K562 (cell line): ENCODE measurements around the gene PHLPP2. TPM values are rescaled to one million over a fixed set of nuclear protein-coding genes. Genes with fewer than 3 reads are reported as not detected.

ENCODE experiments used
- ATF2 ChIP-seq: sonication (generic); formaldehyde crosslinking; IDR thresholded peaks from 2 replicates; pipeline ENCODE4 v1.8.1; 2022; ENCODE audit warnings: missing genetic modification reagents
- CTCF ChIP-seq, 3 experiments: IDR thresholded peaks in 2 of 3; conservative IDR thresholded peaks in 1 of 3; 2 replicates each; pipeline ENCODE4 v1.5.1; 2011 to 2012; ENCODE audit warnings: low read length in 3 of 3, mild to moderate bottlenecking in 3 of 3, control low read depth in 2 of 3, improper control_type of control experiment in 1 of 3, inconsistent platforms in 1 of 3, low read depth in 1 of 3, mixed read lengths in 1 of 3, moderate library complexity in 1 of 3; ENCODE audit not compliant: insufficient read depth in 2 of 3
- CTCFL ChIP-seq: IDR thresholded peaks from 2 replicates; pipeline ENCODE4 v1.6.1; 2011; ENCODE audit warnings: borderline replicate concordance, low read depth, mild to moderate bottlenecking, moderate library complexity, low read length; ENCODE audit not compliant: insufficient read depth, poor library complexity, severe bottlenecking
- DMBX1 ChIP-seq: fragments of 250-450 bp; sonication (Bioruptor Pico); IDR thresholded peaks from 2 replicates; pipeline ENCODE4 v1.8.0; 2022; ENCODE audit warnings: inconsistent platforms, mild to moderate bottlenecking, moderate library complexity, borderline replicate concordance
- PHTF2 ChIP-seq: fragments of 250-450 bp; sonication (Bioruptor Pico); IDR thresholded peaks from 2 replicates; pipeline ENCODE4 v1.5.0; 2021; ENCODE audit warnings: mild to moderate bottlenecking
- SPI1 ChIP-seq: IDR thresholded peaks from 2 replicates; pipeline ENCODE4 v1.6.1; 2011; ENCODE audit warnings: low read depth, low read length, control low read depth, borderline replicate concordance
- ZNF609 ChIP-seq: sonication (generic); formaldehyde crosslinking; IDR thresholded peaks from 2 replicates; pipeline ENCODE4 v1.8.1; 2023; ENCODE audit warnings: missing genetic modification reagents, mild to moderate bottlenecking, borderline replicate concordance
- ZZZ3 ChIP-seq: fragments of 450-650 bp; IDR thresholded peaks from 2 replicates; pipeline ENCODE4 v1.6.1; 2016; ENCODE audit warnings: antibody characterized with exemption, mild to moderate bottlenecking, moderate library complexity
- polyA plus RNA-seq, 8 experiments: library from polyadenylated mRNA; depleted of rRNA in 4 of 8; stranded (reverse) in 5 of 8; unstranded in 3 of 8; fragments of >200 nt; fragmentation: Nextera tagmentation in 2 of 8; fragmentation: Illumina TruSeq in 1 of 8; extraction: Ambion mirVana in 2 of 8; extraction: Trizol in 1 of 8; gene quantifications; 2 replicates each; pipeline versions ENCODE4 v1.2.1 to v1.2.3, GENCODE V29; 2011 to 2014; ENCODE audit warnings: inconsistent platforms in 1 of 8, missing spikeins in 1 of 8
- total RNA-seq, 7 experiments: library from RNA; depleted of rRNA in 6 of 7; stranded (reverse); fragments of >200 nt in 6 of 7; fragmentation: Illumina TruSeq in 2 of 7; extraction: Trizol in 2 of 7; gene quantifications; 2 replicates each; pipeline versions ENCODE4 v1.2.1 to v1.2.3, GENCODE V29; 2011 to 2021; ENCODE audit warnings: low replicate concordance in 1 of 7

Gene PHLPP2
- total and polyA plus RNA-seq, 9 of the 15 experiments (the other 6 are each of a cell fraction or from before 2014, with no cell fraction given): 0.60 to 7.1 (median 2.6) TPM

- TF ChIP-seq CTCFL (peak; percentile 24), ZZZ3 (no peak), ATF2 (no peak), SPI1 (no peak), CTCF (IDR thresholded peaks at IDR 0.05 in 2 of 3, conservative IDR thresholded peaks at IDR 0.05 in 1 of 3; ENCODE audit: insufficient read depth in 2 of 3, low read depth in 1 of 3, low read length in 3 of 3) (peak; percentile 50 to 78 (median 71); a peak in 5 of 6 replicates), ZNF609 (no peak), DMBX1 (CRISPR knock-in tag) (no peak), PHTF2 (CRISPR knock-in tag) (no peak)
- TF ChIP-seq, all 486 proteins: peak for 4
Measured at GRCh38 chr16:71746442-71747046, 22.0 kb upstream of the PHLPP2 start (continued).
